Mesenteric fat pad (tissue), 1 donor: ENCODE results near the gene CRYBG2. TPM values are rescaled to one million over a fixed set of nuclear protein-coding genes. Genes with fewer than 3 reads are reported as not detected.
"Not testable (repeated sequence)": the region's sequence is repeated elsewhere in the genome, so short reads cannot be mapped to it uniquely, and the experiment has no call there.

ENCODE experiments used
- DNase-seq: peaks from one replicate; pipeline ENCODE4 v3.0.0-alpha.2; 2020; ENCODE audit warnings: low spot score
- long read RNA-seq: library from polyadenylated mRNA; unstranded; transcript quantifications from one replicate; pipeline ENCODE4 v2.0.0, GENCODE V29; 2020
- total RNA-seq: library from RNA; stranded (reverse); fragmentation: NEBNext Ultra II Directional; extraction: Animal tissue kit (Norgen Biotek cat#: 25700); gene quantifications from one replicate; pipeline ENCODE4 v1.2.1, GENCODE V29; 2021
- donor health status: DM: yes; HTN: yes; CAD: no.

The CRYBG2 gene, protein sequence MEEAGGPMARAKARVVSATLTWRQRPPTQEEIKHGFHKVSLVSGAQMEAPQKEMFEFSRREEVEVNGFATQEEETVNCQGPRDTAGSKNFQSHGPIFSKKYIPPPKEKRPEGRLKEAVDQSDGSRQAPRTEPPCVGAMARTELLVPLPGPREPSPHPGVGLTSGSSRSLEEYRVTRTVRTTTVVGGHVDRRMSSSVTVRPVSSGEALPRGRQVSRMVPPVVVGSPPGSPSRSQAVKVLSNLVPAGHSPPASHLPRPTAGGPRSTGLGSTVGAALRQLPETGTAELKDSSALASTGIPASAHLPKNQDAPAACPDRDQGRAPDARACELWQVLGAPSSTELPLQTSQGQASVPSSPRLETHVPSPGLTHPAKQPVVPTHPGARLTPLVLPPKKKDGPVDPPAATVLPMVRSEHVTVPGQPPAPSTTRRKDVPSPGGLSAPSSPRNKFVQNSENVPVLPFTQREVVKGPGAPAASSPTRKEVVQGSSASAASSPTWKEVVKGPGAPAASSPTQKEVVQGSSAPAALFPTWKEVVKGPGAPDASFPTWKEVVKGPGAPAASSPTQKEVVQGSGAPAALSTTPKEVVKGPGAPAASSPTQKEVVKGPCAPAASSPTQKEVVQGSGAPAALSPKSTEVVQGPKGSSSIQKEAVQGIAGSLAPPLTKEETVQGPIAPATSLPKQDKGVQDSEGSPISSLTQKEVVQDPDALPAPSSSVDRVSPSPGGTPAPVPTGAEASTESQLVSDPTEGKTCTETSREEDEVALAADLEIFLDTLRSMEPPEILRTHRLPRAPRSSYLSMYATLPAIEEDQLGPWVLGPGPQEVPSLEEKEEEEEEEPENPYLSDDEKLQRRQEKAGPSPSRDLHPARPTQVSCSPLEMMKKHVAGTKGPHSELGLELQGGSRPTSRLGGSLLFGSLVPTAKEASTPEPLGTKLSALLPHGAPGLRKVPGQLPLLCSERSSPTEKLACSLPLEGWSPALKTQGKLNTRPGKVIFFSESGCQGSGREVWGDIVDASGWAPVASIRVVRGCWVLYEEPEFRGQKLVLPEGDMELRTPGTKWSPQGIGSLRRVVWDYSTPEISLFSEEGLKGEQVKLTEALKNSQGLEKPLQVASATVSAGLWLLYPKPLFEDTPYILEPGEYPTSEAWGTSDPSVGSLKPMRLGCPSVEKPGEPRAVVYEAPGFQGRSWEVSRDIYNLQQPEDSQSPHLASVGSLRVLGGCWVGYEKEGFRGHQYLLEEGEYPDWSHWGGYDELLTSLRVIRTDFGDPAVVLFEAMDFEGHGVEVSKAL (N-terminal part only)
- total RNA-seq: 0.06 TPM
- long read RNA-seq: 0 reads

- DNase-seq: no peak
Measured at GRCh38 chr1:26353976-26354820, at the start of gene CRYBG2. Gene CRYBG2, minus strand, starts transcription at chr1:26354130. Its CDS starts 7,473 bp downstream, at chr1:26346657.

- DNase-seq: no peak
Measured at GRCh38 chr1:26403656-26404055, 49.7 kb upstream of the CRYBG2 start.

DNA sequence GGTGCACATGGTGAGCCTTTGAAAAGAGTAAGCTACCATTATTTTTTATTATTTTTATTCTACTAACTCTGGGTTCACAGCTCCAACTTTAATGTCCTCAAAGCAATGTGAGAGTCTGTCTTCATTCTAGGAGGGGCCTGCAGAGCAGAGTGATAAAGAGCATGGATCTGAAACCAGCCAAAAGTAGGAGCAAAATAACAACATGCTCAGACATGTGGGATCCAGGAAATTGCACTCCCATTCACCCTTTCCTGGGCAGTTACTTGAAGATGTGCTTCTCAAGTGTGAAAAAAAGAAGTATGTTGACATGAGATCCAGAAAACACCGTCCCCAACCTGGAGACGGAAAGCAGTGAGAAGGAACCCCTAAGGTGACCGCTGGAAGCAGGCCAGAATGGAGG lies 48.0 kb upstream of the CRYBG2 start:
- DNase-seq: no peak

- DNase-seq: peak; percentile 8
Measured at GRCh38 chr1:26399034-26399433, 45.1 kb upstream of the CRYBG2 start.

- no peak for DNase-seq
Measured at GRCh38 chr1:26395754-26396153, 41.8 kb upstream of the CRYBG2 start.

GRCh38 chr1:26391450-26391849 lies 37.5 kb upstream of the CRYBG2 start:
- no peak for DNase-seq

- DNase-seq: no peak
Measured at GRCh38 chr1:26389604-26390247, 35.8 kb upstream of the CRYBG2 start.

DNA sequence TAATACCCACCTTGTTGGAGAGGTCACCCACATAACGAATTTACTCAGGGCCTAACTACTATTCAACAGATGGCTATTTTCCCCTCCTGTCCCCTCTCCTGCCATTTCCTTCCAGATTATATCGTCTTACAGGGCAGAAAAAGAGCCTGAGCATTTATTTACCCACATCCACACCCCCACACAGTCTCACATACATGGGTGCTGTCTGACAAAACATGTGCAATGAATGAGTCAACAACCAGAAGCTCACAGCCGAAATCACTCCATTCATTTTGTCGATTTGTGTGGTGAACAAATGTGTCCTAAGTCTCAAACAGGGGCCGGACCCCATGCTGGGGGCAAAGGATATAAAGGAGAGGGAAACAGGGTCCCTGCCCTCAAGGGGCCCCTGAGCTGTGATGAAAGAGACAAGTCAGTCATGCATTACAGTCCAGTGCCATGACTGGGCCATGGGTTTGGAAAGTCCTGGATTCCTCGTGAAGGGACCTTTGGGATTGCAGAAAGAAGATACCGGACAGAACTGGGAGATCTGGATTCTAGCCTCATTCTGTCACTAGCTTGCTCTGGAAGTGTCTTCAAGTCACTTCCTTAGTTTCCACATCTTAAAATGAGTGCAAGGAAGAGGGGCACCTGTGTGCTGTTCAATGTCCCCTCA lies 35.0 kb upstream of the CRYBG2 start:
- no peak for DNase-seq

GRCh38 chr1:26387447-26387846 lies 33.5 kb upstream of the CRYBG2 start:
- no peak for DNase-seq

GRCh38 chr1:26385063-26385462 lies 31.1 kb upstream of the CRYBG2 start:
- DNase-seq: not testable (repeated sequence)

- DNase-seq: no peak
Measured at GRCh38 chr1:26384076-26384475, 30.1 kb upstream of the CRYBG2 start.

- DNase-seq: no peak
Measured at GRCh38 chr1:26378879-26379251, 24.9 kb upstream of the CRYBG2 start.

GRCh38 chr1:26378088-26378878 lies 24.4 kb upstream of the CRYBG2 start:
- DNase-seq: no peak

DNA sequence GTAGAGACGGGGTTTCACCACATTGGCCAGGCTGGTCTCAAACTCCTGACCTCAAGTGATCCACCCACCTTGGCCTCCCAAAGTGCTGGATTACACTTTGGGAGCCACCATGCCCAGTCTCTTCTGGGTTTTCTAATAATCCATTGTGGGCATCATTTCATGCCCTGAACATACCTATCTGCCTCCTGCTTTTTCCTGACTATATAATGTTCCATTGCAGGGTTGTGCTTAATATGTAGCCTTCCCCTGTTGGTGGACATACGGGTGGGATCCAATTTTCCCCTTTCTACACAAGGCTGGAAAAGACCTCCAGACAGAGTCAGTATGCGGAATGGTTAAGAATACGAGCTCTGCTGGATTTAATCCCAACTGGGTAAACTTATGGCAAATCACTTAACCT lies 22.1 kb upstream of the CRYBG2 start:
- no peak for DNase-seq

GRCh38 chr1:26375081-26375480 lies 21.2 kb upstream of the CRYBG2 start:
- no peak for DNase-seq

- not testable (repeated sequence) for DNase-seq
Measured at GRCh38 chr1:26374361-26374760, 20.4 kb upstream of the CRYBG2 start.

- DNase-seq: no peak
Measured at GRCh38 chr1:26373789-26374188, 19.9 kb upstream of the CRYBG2 start.

GRCh38 chr1:26373281-26373680 lies 19.4 kb upstream of the CRYBG2 start:
- DNase-seq: no peak

DNA sequence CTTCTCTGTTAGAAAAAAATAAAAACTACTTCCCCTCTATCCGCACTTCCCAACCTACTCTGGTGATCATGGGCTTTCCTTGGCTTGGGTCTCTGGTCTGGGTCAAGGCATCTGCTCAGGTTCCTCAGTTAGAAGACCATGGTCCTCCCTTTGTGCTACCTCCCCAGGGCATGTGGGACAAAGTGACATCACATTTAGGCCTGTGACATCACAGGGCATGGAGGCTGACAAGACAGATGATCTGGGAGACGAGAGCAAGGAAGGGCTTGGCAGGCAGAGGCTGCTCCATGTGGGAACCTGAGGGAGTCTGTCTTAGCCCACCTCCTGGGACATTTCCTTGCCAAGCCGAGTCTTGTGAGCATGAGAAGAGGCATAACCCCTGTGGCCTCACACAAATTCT lies 18.7 kb upstream of the CRYBG2 start, which contains the start of gene ZNF683:
ZNF683 (minus strand) TSS at position 140 of the 400 bp plus-strand sequence. CDS start 4,179 bp downstream, outside the sequence.
- not testable (repeated sequence) for DNase-seq
